ENCODE results near the gene ALPI.

DNA sequence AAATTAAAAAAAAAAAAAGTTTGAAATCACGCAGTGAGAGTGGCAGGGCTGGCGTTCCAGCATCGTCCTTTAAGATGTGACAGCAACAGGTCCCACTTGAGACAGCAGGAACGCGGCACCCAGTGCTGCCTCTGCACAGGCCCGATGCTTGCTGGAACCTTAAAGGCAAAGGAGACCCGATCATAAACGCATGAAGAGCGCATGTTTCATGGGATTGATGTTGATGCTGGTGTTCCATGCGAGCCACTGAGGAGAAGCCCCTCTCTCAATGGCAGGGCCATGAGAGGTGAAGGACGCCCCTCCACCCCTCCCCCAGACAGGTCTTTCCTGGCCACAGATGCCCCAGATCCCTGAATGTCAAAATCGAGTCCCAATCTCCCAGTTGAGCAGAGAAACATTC, 17.9 kb upstream of the ALPI start:
- TF ChIP-seq, protein P1, sequence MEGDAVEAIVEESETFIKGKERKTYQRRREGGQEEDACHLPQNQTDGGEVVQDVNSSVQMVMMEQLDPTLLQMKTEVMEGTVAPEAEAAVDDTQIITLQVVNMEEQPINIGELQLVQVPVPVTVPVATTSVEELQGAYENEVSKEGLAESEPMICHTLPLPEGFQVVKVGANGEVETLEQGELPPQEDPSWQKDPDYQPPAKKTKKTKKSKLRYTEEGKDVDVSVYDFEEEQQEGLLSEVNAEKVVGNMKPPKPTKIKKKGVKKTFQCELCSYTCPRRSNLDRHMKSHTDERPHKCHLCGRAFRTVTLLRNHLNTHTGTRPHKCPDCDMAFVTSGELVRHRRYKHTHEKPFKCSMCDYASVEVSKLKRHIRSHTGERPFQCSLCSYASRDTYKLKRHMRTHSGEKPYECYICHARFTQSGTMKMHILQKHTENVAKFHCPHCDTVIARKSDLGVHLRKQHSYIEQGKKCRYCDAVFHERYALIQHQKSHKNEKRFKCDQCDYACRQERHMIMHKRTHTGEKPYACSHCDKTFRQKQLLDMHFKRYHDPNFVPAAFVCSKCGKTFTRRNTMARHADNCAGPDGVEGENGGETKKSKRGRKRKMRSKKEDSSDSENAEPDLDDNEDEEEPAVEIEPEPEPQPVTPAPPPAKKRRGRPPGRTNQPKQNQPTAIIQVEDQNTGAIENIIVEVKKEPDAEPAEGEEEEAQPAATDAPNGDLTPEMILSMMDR (IDR thresholded peaks at IDR 0.05) = no peak
- TF ChIP-seq POLR2AphosphoS5 (IDR thresholded peaks at IDR 0.05) = no peak

All from esophagus muscularis mucosa (tissue), 3 donors.